Measurements from ENCODE around the gene NDUFB7. TPM values are rescaled to one million over a fixed set of nuclear protein-coding genes. Genes with fewer than 3 reads are reported as not detected.

The NDUFB7 gene
- total RNA-seq, 1 donor from 2014 or later: 331 TPM

GRCh38 chr19:14520543-14520942 is 51.3 kb downstream of the NDUFB7 start:
- DNase-seq (ENCODE audit: low read depth in 2 of 2): no peak

DNA sequence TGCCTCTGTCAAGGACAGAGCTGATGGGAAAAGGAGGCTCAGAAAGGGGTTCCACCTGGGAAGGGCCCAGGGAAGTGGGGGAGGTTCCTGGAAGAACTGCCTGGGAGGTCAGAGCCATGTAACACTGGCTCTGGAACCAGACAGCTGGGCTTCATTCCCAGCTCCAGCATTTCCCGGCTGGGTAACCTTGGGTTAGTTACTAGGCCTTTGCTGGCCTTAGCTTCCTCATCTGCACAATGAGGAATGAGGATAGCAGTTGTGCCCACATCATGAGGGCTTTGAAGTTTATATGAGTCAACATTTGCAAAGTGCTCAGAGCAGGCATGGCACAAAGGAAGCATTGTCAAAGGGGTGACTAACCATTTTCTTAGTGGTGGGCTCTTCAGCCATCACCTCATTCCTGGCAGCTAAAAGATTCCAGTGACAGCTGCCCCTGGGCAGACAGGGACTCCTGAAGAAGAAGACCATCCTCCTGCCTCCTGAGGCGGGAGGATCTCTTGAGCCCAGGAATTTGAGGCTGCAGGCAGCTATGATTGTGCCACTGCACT is 51.9 kb downstream of the NDUFB7 start:
- DNase-seq (ENCODE audit: low read depth in 2 of 2): peak; percentile 75 to 82

DNA sequence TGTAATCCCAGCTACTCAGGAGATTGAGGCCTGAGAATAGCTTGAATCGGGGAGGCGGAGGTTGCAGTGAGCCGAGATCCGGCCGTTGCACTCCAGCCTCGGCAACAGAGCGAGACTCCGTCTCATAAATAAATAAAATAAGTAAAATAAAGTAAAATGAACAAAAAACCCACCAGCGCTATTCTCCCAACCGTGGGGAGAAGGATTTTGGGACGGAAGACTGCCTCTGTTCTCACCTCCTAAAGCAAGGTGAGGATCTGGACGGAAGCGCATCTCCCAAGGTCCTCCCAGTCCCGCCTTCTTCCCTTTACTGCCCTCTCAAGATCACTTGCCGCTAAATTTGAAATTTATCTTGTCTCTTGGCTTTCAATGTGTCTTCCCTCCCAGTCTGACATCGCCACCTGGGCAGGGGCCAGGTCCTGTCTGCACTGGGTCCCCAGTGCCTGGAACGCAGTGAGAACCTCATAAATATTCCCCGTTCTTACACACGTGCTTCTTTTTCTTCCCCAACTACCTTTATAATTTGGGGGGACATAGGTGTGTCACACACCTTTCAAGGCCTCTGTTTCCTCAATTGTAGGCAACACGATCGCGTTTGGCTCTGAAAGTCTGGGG is 52.5 kb downstream of the NDUFB7 start:
- no peak for DNase-seq (ENCODE audit: low read depth in 2 of 2)

GRCh38 chr19:14517840-14518505 is 53.9 kb downstream of the NDUFB7 start, which contains the start of gene DNAJB1:
TSS of gene DNAJB1 (minus strand) at chr19:14518397. CDS start at chr19:14518349, 48 bp downstream.
- peak in 1 of 2 donors; percentile 80 for DNase-seq (ENCODE audit: low read depth in 2 of 2)

DNA sequence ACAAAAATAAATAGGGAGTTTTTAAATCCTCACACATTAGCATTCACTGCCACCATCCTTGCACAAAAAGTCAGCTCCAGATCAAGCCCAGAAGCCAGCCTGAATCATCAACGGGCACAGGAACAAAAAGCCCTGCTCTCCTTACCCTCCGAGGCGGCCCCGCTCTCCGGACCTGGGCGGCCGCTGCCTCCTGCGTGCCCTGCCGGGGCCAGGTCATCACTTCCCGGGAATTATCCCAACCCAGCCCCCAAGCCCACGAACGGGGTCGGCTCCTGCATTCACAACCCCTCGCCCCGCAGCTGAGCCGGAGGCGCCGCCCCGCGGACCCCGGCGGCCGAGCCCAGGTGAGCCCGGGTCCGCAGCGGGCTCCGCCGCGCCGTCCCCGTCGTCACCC is 54.4 kb downstream of the NDUFB7 start:
- DNase-seq (ENCODE audit: low read depth in 2 of 2): peak in 1 of 2 donors; percentile 51

- peak in 1 of 2 donors; percentile 17 for DNase-seq (ENCODE audit: low read depth in 2 of 2)
Measured at GRCh38 chr19:14516746-14517438, 55.0 kb downstream of the NDUFB7 start.

Other genes with a start within 250 kb of the NDUFB7 start
- 4.9 and 6.2 TPM in 2 replicates for gene ADGRE5, start 190.6 kb downstream of the NDUFB7 start, total RNA-seq
- 69.7 and 71.9 TPM in 2 replicates for gene DDX39A, start 152.7 kb downstream of the NDUFB7 start, total RNA-seq
- 252 and 299 TPM in 2 replicates for gene PKN1, start 138.8 kb downstream of the NDUFB7 start, total RNA-seq
- gene PTGER1, start 96.7 kb downstream of the NDUFB7 start, total RNA-seq: 0.13 and 0.25 TPM in 2 replicates
- 109 and 126 TPM in 2 replicates for gene GIPC1, start 75.9 kb downstream of the NDUFB7 start, total RNA-seq
- 23.7 and 34.3 TPM in 2 replicates for gene DNAJB1, start 53.7 kb downstream of the NDUFB7 start, total RNA-seq
- gene TECR, start 42.5 kb downstream of the NDUFB7 start, total RNA-seq: 23.1 and 27.4 TPM in 2 replicates
- gene CLEC17A, start 11.0 kb upstream of the NDUFB7 start, total RNA-seq: not detected in 2 replicates
- not detected in 2 replicates for gene ADGRE3, start 102.8 kb upstream of the NDUFB7 start, total RNA-seq
- 4.2 and 9.6 TPM in 2 replicates for gene ZNF333, start 118.0 kb upstream of the NDUFB7 start, total RNA-seq
- gene ADGRE2, start 206.5 kb upstream of the NDUFB7 start, total RNA-seq: 0.13 and 0.38 TPM in 2 replicates